ENCODE results near the gene CYFIP1.

Gene CYFIP1

GRCh38 chr15:22950256-22950990, 29.7 kb downstream of the CYFIP1 start:
- DNase-seq (ENCODE audit: low spot score) = no peak

GRCh38 chr15:22949074-22949547, 31.1 kb downstream of the CYFIP1 start:
- no peak for DNase-seq (ENCODE audit: low spot score)

DNA sequence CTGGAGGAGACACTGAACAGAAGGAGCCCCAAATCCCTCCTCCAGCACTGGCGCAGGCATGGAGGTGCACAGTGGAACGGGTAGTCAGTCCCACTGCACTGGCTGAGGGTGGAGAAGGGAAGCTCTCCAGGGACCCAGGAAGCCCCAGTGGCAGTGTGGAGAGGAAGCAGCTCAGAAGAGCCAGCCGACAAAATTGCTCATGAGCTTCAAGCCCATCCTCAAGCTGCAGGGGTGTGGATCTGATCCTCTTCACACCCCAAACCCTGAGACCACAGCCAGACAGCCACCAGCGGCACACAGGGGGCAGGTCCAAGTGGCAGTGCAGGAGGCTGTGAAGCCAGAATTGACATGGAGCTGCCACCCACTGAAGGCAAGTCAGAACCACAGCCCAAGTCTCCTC, 32.1 kb downstream of the CYFIP1 start:
- DNase-seq (ENCODE audit: low spot score) = no peak

- DNase-seq (ENCODE audit: low spot score) = no peak
Observed at GRCh38 chr15:22947101-22948000, 32.8 kb downstream of the CYFIP1 start.

GRCh38 chr15:22945071-22945470, 35.1 kb downstream of the CYFIP1 start:
- no peak for DNase-seq (ENCODE audit: low spot score)

DNA sequence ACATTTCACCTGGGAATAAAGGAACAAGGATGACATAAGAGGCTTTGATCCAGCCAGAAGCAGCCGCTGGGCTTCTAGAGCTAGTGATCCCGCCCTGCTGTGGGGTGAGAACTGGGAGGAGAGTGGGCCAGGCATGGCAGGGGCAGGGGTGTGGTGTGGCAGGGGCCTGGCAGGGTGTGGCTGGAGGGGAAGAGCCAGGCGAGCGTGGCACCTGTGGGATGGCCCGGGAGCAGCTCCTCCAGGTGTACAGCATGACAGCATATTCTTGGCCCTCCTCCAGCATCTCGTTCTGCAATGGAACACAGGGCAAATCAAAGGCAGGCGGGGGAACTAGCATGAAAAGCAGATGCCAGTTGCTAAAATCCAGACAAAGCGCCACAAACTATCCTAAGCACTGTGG, 35.5 kb downstream of the CYFIP1 start:
- DNase-seq (ENCODE audit: low spot score) = no peak

DNA sequence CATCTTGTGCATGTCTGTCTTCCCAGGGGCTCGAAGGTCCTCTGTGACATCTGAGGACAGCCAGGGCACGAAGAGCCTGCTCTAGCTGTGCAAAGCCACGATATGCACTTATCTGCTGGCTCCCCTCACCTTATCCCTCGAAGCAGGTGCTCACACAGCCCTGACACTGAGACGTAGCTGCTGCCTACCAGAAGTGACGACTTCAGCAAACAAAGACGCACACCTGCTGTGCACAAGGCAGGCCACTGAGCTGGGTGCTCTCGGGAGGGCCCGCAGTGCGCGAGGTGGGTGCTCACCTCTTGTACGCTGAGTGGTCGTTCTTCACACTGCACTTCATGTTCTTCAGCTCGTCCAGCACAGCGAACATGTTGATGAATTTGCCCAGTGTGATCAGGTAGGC, 37.3 kb downstream of the CYFIP1 start:
- no peak for DNase-seq (ENCODE audit: low spot score)

GRCh38 chr15:22942306-22942855, 37.8 kb downstream of the CYFIP1 start:
- no peak for DNase-seq (ENCODE audit: low spot score)

- no peak for DNase-seq (ENCODE audit: low spot score)
Observed at GRCh38 chr15:22941179-22941578, 39.0 kb downstream of the CYFIP1 start.

DNA sequence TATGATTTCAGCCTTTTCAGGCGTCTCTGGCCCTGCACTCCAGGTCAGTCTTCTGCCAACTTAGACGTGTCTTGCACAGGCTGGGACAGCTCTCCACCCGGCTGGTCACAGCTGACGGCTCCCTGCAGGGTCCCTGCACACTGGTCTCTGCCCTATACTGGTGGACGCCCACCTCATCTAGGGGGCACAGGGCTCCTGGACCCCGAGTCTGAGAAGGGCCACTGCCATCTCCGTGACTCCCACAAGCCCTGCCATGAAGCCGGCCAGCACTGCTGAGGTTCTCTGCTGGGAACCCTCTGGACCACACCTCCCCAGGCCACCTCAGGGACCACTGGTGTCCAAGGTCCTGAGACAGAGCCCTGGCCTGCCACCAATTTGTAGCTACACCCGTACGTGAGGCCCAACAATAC, 40.5 kb downstream of the CYFIP1 start:
- DNase-seq (ENCODE audit: low spot score) = no peak

DNA sequence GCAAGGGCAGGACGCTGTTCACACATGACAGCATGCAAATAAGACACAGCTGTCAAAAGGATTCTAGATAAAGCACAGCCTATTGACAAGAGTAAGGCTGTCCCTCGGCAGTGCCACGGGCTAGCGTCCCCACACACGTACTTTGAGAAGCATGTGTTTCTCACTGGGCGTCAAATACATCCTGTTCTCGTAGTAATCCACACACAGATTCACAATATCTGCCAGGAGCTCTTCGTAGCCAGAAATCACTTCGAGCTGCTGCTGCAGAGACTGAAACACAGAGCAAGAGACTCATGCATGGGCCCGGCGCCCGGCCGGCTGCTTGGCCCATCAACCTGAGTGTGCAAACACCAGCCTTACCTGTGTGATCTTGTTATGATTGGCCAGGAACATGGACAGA, 41.1 kb downstream of the CYFIP1 start:
- no peak for DNase-seq (ENCODE audit: low spot score)

GRCh38 chr15:22936577-22937472, 43.3 kb downstream of the CYFIP1 start:
- DNase-seq (ENCODE audit: low spot score) = no peak

GRCh38 chr15:22933641-22934061, 46.5 kb downstream of the CYFIP1 start:
- no peak for DNase-seq (ENCODE audit: low spot score)

- no peak for DNase-seq (ENCODE audit: low spot score)
Observed at GRCh38 chr15:22931784-22932536, 48.2 kb downstream of the CYFIP1 start.

DNA sequence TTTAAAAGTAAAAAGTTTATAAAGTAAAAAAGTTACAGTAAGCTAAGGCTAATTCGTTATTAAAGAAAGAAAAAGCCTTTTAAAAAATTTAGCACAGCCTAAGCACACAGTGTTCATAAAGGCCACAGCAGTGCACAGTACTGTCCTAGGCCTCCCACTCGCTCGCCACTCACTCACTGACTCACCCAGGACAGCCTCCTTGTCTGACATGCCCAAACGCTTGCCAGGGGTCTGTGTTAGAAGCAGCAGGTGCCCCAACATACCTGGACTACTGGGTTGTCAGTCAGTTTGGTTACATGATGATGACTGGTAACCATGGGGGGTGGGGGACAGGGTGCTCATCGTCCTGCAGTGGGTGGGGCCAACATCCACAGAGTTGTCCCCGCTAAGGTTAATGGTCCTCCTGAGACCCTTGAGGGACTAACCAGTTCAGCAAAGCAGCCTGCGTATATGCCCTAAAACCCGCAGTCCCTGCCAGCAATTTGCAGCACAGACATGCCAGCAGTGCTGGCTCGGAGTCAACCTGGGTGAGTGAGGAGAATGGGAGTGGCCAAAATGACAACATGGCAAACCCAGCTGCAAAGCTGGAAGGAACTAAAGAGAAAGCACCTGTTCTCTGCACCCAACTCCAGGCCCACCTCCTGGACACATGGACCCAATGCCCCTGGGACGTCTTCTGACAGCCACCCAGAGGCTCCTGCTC, 49.2 kb downstream of the CYFIP1 start:
- no peak for DNase-seq (ENCODE audit: low spot score)

DNA sequence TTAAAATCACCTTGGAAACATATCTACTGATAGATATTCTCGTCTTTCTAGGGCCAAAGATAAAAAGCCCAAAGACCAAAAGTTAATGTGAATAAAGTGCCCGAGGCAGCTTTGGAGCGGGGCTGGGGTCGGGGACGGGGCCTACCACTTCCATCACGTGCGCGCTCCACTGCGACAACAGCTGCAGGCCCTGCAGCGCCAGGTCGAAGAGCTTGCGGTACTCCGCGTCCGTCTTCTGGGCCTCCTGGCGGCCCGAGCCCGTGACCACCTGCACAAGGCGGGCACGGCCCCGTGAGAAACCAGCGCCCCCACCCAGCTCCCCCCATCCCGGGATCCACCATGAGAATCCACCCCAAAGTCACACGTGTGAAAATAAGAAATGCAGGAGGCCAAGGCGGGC, 52.4 kb downstream of the CYFIP1 start:
- no peak for DNase-seq (ENCODE audit: low spot score)

GRCh38 chr15:22925875-22926274, 54.3 kb downstream of the CYFIP1 start:
- DNase-seq (ENCODE audit: low spot score) = no peak

- no peak for DNase-seq (ENCODE audit: low spot score)
Observed at GRCh38 chr15:22922003-22922402, 58.2 kb downstream of the CYFIP1 start.

DNA sequence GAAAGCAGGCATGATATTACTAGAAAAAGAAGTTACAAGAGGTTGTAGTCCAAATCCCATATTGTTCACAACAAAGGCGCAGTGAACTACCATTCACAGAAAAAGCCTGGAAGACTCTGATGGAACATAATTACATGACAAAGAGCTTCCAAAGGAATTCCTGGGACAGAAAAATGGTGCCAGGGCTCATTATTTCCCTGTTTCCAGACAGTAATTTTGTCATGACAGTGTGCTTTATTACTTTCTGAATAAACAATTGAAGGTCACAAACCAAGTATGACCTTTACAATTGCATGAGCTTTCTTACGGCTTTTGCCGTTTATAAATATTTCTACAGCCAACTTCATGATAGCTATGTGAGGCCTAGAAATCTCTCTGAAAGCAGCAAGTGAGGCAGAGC, 61.0 kb downstream of the CYFIP1 start:
- no peak for DNase-seq (ENCODE audit: low spot score)

GRCh38 chr15:22918596-22919140, 61.5 kb downstream of the CYFIP1 start:
- DNase-seq (ENCODE audit: low spot score) = no peak
